B cell (primary cell): ENCODE results near the gene NDUFA13.

Experiments
- EZH2 ChIP-seq: IDR thresholded peaks from 2 replicates; pipeline ENCODE4 v1.6.1; 2012; ENCODE audit warnings: borderline replicate concordance, low read depth, mild to moderate bottlenecking, moderate library complexity, low read length; ENCODE audit not compliant: insufficient read depth, poor library complexity, severe bottlenecking
- TF ChIP-seq, protein P1 (sequence below): fragments of 200-600 bp; IDR thresholded peaks from one replicate; pipeline ENCODE4 v1.8.0; 2022; ENCODE audit warnings: antibody characterized with exemption, mild to moderate bottlenecking

DNA sequence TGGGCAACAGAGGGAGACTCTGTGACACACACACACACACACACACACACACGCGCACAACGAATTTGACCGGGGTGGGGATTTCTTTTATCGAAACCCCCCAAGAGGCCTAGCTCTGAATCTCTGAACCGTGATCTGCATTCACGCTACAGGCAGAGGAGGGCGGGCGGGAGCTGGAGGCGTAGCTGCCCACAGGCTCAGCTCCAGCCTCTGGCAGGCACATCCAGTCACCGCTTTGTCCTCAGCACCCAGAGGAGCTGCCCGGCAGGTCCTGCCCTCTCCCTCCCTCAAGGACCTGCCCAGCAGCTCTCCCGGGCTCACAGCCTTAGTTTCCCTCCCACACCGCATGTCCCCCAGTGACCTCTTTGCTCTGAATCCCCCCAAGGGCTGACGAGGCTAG is 42.0 kb downstream of the NDUFA13 start:
- TF ChIP-seq, protein P1, sequence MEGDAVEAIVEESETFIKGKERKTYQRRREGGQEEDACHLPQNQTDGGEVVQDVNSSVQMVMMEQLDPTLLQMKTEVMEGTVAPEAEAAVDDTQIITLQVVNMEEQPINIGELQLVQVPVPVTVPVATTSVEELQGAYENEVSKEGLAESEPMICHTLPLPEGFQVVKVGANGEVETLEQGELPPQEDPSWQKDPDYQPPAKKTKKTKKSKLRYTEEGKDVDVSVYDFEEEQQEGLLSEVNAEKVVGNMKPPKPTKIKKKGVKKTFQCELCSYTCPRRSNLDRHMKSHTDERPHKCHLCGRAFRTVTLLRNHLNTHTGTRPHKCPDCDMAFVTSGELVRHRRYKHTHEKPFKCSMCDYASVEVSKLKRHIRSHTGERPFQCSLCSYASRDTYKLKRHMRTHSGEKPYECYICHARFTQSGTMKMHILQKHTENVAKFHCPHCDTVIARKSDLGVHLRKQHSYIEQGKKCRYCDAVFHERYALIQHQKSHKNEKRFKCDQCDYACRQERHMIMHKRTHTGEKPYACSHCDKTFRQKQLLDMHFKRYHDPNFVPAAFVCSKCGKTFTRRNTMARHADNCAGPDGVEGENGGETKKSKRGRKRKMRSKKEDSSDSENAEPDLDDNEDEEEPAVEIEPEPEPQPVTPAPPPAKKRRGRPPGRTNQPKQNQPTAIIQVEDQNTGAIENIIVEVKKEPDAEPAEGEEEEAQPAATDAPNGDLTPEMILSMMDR: no peak
- no peak for TF ChIP-seq EZH2
